Trophoblast cell (in vitro differentiated cells and primary cell): ENCODE measurements around the gene EHMT1.

Source experiments
- DNase-seq, 2 donors: peaks; one replicate each; pipeline ENCODE4 v3.0.0-alpha.2; 2016
- H2AFZ ChIP-seq: 2 replicates; pipeline ENCODE4 v1.6.1; 2013; ENCODE audit warnings: low read length, moderate library complexity, mild to moderate bottlenecking; ENCODE audit not compliant: insufficient read depth, poor library complexity
- H2AK5ac ChIP-seq: 2 replicates; pipeline ENCODE4 v1.6.1; 2013; ENCODE audit warnings: mild to moderate bottlenecking, low read length
- H2BK120ac ChIP-seq: 2 replicates; pipeline ENCODE4 v1.6.1; 2013; ENCODE audit warnings: low read length, mild to moderate bottlenecking, moderate library complexity; ENCODE audit not compliant: insufficient read depth, poor library complexity
- H2BK12ac ChIP-seq: 2 replicates; pipeline ENCODE4 v1.6.1; 2013; ENCODE audit warnings: mild to moderate bottlenecking, low read length, moderate library complexity
- H2BK5ac ChIP-seq: 2 replicates; pipeline ENCODE4 v1.6.1; 2013; ENCODE audit warnings: low read length, low read depth, moderate library complexity, mild to moderate bottlenecking; ENCODE audit not compliant: poor library complexity
- H3K14ac ChIP-seq: 2 replicates; pipeline ENCODE4 v1.6.1; 2013; ENCODE audit warnings: mild to moderate bottlenecking, low read length
- H3K18ac ChIP-seq: 2 replicates; pipeline ENCODE4 v1.6.1; 2013; ENCODE audit warnings: mild to moderate bottlenecking, low read length
- H3K23ac ChIP-seq: 2 replicates; pipeline ENCODE4 v1.6.1; 2013; ENCODE audit warnings: low read length
- H3K27ac ChIP-seq: 2 replicates; pipeline ENCODE4 v1.5.1; 2013; ENCODE audit warnings: low read depth, mild to moderate bottlenecking, inconsistent platforms, low read length, moderate library complexity
- H3K27me3 ChIP-seq: 2 replicates; pipeline ENCODE4 v1.6.1; 2013; ENCODE audit warnings: inconsistent platforms, mild to moderate bottlenecking, low read length, moderate library complexity; ENCODE audit not compliant: insufficient read depth
- H3K36me3 ChIP-seq, 2 experiments: 1 replicate in 1 of 2; 2 replicates in 1 of 2; pipeline ENCODE4 v1.6.1; 2013; ENCODE audit warnings: low read length in 2 of 2, mild to moderate bottlenecking in 2 of 2, moderate library complexity in 1 of 2; ENCODE audit not compliant: insufficient read depth in 2 of 2, control insufficient read depth in 1 of 2
- H3K4ac ChIP-seq: 2 replicates; pipeline ENCODE4 v1.6.1; 2013; ENCODE audit warnings: low read depth, mild to moderate bottlenecking, low read length, moderate library complexity
- H3K4me1 ChIP-seq, 2 experiments: 1 replicate in 1 of 2; 2 replicates in 1 of 2; pipeline ENCODE4 v1.6.1; 2013; ENCODE audit warnings: low read length in 2 of 2, mild to moderate bottlenecking in 2 of 2, moderate library complexity in 1 of 2; ENCODE audit not compliant: insufficient read depth in 2 of 2, control insufficient read depth in 1 of 2
- H3K4me2 ChIP-seq: 2 replicates; pipeline ENCODE4 v1.6.1; 2013; ENCODE audit warnings: inconsistent platforms, mild to moderate bottlenecking, low read length, moderate library complexity
- H3K4me3 ChIP-seq: 2 replicates; pipeline ENCODE4 v1.5.1; 2013; ENCODE audit warnings: mild to moderate bottlenecking, low read depth, low read length, inconsistent platforms
- H3K79me1 ChIP-seq: one replicate; pipeline ENCODE4 v1.6.1; 2013; ENCODE audit warnings: low read length
- H3K79me2 ChIP-seq: 2 replicates; pipeline ENCODE4 v1.6.1; 2013; ENCODE audit warnings: low read length, mild to moderate bottlenecking; ENCODE audit not compliant: control insufficient read depth, insufficient read depth, poor library complexity
- H3K9ac ChIP-seq: 2 replicates; pipeline ENCODE4 v1.6.1; 2013; ENCODE audit warnings: mild to moderate bottlenecking, low read length
- H3K9me3 ChIP-seq: 2 replicates; pipeline ENCODE4 v1.6.1; 2013; ENCODE audit warnings: low read depth, mild to moderate bottlenecking, control low read depth, inconsistent platforms, low read length; ENCODE audit not compliant: insufficient read depth
- H4K12ac ChIP-seq: 2 replicates; pipeline ENCODE4 v1.6.1; 2013; ENCODE audit warnings: low read depth, mild to moderate bottlenecking, low read length, moderate library complexity
- H4K8ac ChIP-seq: 2 replicates; pipeline ENCODE4 v1.6.1; 2013; ENCODE audit warnings: low read depth, mild to moderate bottlenecking, low read length, moderate library complexity
- H4K91ac ChIP-seq: one replicate; pipeline ENCODE4 v1.6.1; 2013; ENCODE audit warnings: low read depth, mild to moderate bottlenecking, low read length, moderate library complexity
- WGBS: extraction: QIAGEN DNeasy Blood & Tissue Kit; methylation state at CpG from one replicate; pipeline ENCODE4 v1.1.7; 2013; ENCODE audit warnings: missing lambda C conversion rate; ENCODE audit not compliant: insufficient read length, insufficient coverage; ENCODE audit errors: extremely low coverage; 5-methylcytosine and 5-hydroxymethylcytosine counted together

EHMT1 gene

GRCh38 chr9:137771580-137771979 is 152.8 kb downstream of the EHMT1 start:
- Histone ChIP-seq H3K36me3 (peaks cover 48 to 49% of the 10 kb centered on the region in 2 experiments), H3K4ac (no peak overlapping the region), H4K91ac (no peak overlapping the region), H3K27ac (no peak overlapping the region), H3K18ac (no peak overlapping the region), H3K23ac (no peak overlapping the region), H3K9me3 (peaks cover 2% of the 10 kb centered on the region), H3K14ac (no peak overlapping the region), H3K27me3 (no peaks in the 10 kb centered on the region), H4K8ac (no peak overlapping the region), H2AFZ (no peak overlapping the region), H2AK5ac (no peak overlapping the region), H2BK12ac (no peak overlapping the region), H2BK5ac (no peak overlapping the region), H3K4me1 (no peaks in the 10 kb centered on the region), H2BK120ac (no peak overlapping the region), H3K4me2 (no peak overlapping the region), H3K79me2 (no peaks in the 10 kb centered on the region), H4K12ac (no peak overlapping the region), H3K4me3 (no peak overlapping the region), H3K9ac (no peak overlapping the region), H3K79me1 (no peaks in the 10 kb centered on the region)
- WGBS: no CpG with 5 or more reads among the region's 14 CpGs
- no peak for DNase-seq

- Histone ChIP-seq H2AK5ac (no peak overlapping the region), H3K4ac (no peak overlapping the region), H4K91ac (no peak overlapping the region), H3K18ac (no peak overlapping the region), H3K4me1 (no peaks in the 10 kb centered on the region), H3K14ac (no peak overlapping the region), H3K4me2 (no peak overlapping the region), H4K8ac (no peak overlapping the region), H3K27ac (no peak overlapping the region), H3K9ac (no peak overlapping the region), H3K27me3 (no peaks in the 10 kb centered on the region), H3K23ac (no peak overlapping the region), H4K12ac (no peak overlapping the region), H2BK5ac (no peak overlapping the region), H2BK120ac (no peak overlapping the region), H2BK12ac (no peak overlapping the region), H3K79me1 (no peaks in the 10 kb centered on the region), H3K9me3 (peaks cover 2% of the 10 kb centered on the region), H3K79me2 (no peaks in the 10 kb centered on the region), H3K4me3 (no peak overlapping the region), H3K36me3 (peaks cover 47% of the 10 kb centered on the region in 2 experiments), H2AFZ (no peak overlapping the region)
- no CpG with 5 or more reads among the region's 12 CpGs for WGBS
- DNase-seq: peak in 1 of 2 donors; percentile 4
Observed at GRCh38 chr9:137772281-137772873, 153.6 kb downstream of the EHMT1 start.

- Histone ChIP-seq H2AK5ac (no peak overlapping the region), H4K8ac (no peak overlapping the region), H3K9ac (no peak overlapping the region), H3K18ac (no peak overlapping the region), H3K4me1 (no peaks in the 10 kb centered on the region), H3K27ac (no peak overlapping the region), H3K27me3 (no peaks in the 10 kb centered on the region), H2BK120ac (no peak overlapping the region), H4K91ac (no peak overlapping the region), H3K14ac (no peak overlapping the region), H2AFZ (no peak overlapping the region), H3K79me2 (no peaks in the 10 kb centered on the region), H2BK5ac (no peak overlapping the region), H3K23ac (no peak overlapping the region), H3K9me3 (peaks cover 3% of the 10 kb centered on the region), H3K36me3 (peaks cover 62 to 63% of the 10 kb centered on the region in 2 experiments), H3K4ac (no peak overlapping the region), H4K12ac (no peak overlapping the region), H3K79me1 (no peaks in the 10 kb centered on the region), H3K4me3 (no peak overlapping the region), H2BK12ac (no peak overlapping the region), H3K4me2 (no peak overlapping the region)
- no CpG with 5 or more reads among the region's 24 CpGs for WGBS
- DNase-seq: no peak
Observed at GRCh38 chr9:137774775-137775386, 156.1 kb downstream of the EHMT1 start.

DNA sequence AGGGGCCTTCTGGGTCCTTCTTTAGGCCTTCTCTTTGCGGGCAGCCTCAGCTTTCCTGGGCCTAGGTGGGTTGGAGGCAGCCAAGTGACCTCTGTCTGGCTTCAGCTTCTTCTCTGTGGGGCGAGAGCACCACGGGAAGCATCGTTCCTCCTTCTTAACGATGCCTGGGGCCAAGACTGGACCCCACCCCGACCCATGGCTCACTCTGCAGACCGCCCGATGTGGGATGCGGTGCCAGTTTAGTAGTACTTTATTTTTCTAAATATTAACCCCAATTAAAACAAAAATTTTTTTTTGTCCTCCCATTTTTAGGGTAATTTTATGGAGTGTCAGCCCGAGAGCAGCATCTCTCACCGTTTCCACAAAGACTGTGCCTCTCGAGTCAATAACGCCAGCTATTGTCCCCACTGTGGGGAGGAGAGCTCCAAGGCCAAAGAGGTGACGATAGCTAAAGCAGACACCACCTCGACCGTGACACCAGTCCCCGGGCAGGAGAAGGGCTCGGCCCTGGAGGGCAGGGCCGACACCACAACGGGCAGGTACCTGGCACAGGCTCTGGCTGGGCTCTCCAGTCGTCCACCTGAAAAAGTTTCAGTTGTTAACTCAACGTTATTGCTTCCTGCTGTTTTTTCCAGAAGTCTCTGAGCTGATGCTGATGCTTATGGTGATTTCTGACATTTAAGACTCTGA is 157.6 kb downstream of the EHMT1 start:
- Histone ChIP-seq H3K36me3 (peaks cover 61 to 63% of the 10 kb centered on the region in 2 experiments), H3K79me1 (no peaks in the 10 kb centered on the region), H3K4ac (no peak overlapping the region), H2BK120ac (no peak overlapping the region), H3K23ac (no peak overlapping the region), H3K4me1 (no peaks in the 10 kb centered on the region), H2AK5ac (no peak overlapping the region), H3K9ac (no peak overlapping the region), H3K27me3 (no peaks in the 10 kb centered on the region), H2AFZ (no peak overlapping the region), H2BK5ac (no peak overlapping the region), H3K4me3 (no peak overlapping the region), H4K8ac (no peak overlapping the region), H4K91ac (no peak overlapping the region), H2BK12ac (no peak overlapping the region), H3K9me3 (peaks cover 1% of the 10 kb centered on the region), H3K14ac (no peak overlapping the region), H3K4me2 (no peak overlapping the region), H3K27ac (no peak overlapping the region), H4K12ac (no peak overlapping the region), H3K18ac (no peak overlapping the region), H3K79me2 (no peaks in the 10 kb centered on the region)
- no CpG with 5 or more reads among the region's 22 CpGs for WGBS
- DNase-seq: no peak
